Neural progenitor cell (in vitro differentiated cells): ENCODE data around the gene CDK5RAP3. TPM values are rescaled to one million over a fixed set of nuclear protein-coding genes. Genes with fewer than 3 reads are reported as not detected.
"Not testable (repeated sequence)": the region's sequence is repeated elsewhere in the genome, so short reads cannot be mapped to it uniquely, and the experiment has no call there.

ENCODE experiments used
- DNase-seq: peaks from one replicate; pipeline ENCODE4 v3.0.0-alpha.2; 2016; ENCODE audit warnings: low spot score
- H2AFZ ChIP-seq: fragments of 200-600 bp; sonication (generic); replicated peaks from 2 replicates; pipeline ENCODE4 v1.6.1; 2016; ENCODE audit warnings: antibody characterized with exemption
- H3F3A ChIP-seq: fragments of 200-600 bp; sonication (generic); 2 replicates; pipeline ENCODE4 v1.6.1; 2016; ENCODE audit warnings: antibody characterized with exemption, low read depth
- H3K27ac ChIP-seq: fragments of 200-600 bp; sonication (generic); 2 replicates; pipeline ENCODE4 v1.5.1; 2016; ENCODE audit warnings: mild to moderate bottlenecking
- H3K27me3 ChIP-seq: fragments of 200-600 bp; sonication (generic); 2 replicates; pipeline ENCODE4 v1.6.1; 2016; ENCODE audit warnings: mild to moderate bottlenecking, moderate library complexity
- H3K36me3 ChIP-seq: fragments of 200-600 bp; sonication (generic); 2 replicates; pipeline ENCODE4 v1.5.1; 2016
- H3K4me1 ChIP-seq: fragments of 200-600 bp; sonication (generic); 2 replicates; pipeline ENCODE4 v1.6.1; 2016; ENCODE audit warnings: mixed run types
- H3K4me2 ChIP-seq: fragments of 200-600 bp; sonication (generic); 2 replicates; pipeline ENCODE4 v1.6.1; 2016
- H3K4me3 ChIP-seq: fragments of 200-600 bp; sonication (generic); 2 replicates; pipeline ENCODE4 v1.5.1; 2016
- H3K79me2 ChIP-seq: fragments of 200-600 bp; sonication (generic); 2 replicates; pipeline ENCODE4 v1.6.1; 2016; ENCODE audit warnings: low read depth
- H3K9ac ChIP-seq: fragments of 200-600 bp; sonication (generic); 2 replicates; pipeline ENCODE4 v1.6.1; 2016
- H3K9me3 ChIP-seq: fragments of 200-600 bp; sonication (generic); 2 replicates; pipeline ENCODE4 v1.5.1; 2016; ENCODE audit warnings: low read depth
- H4K20me1 ChIP-seq: fragments of 200-600 bp; sonication (generic); 2 replicates; pipeline ENCODE4 v1.6.1; 2016; ENCODE audit warnings: low read depth
- H3K27ac Mint-ChIP-seq: 3 replicates; pipeline ENCODE4 v1.8.0; 2021; ENCODE audit warnings: mixed read lengths
- H3K27me3 Mint-ChIP-seq: 2 replicates; pipeline ENCODE4 v1.8.0; 2022; ENCODE audit warnings: low read depth, mild to moderate bottlenecking, inconsistent platforms, moderate library complexity, mixed read lengths; ENCODE audit not compliant: insufficient read depth
- H3K36me3 Mint-ChIP-seq: 3 replicates; pipeline ENCODE4 v1.8.0; 2021; ENCODE audit warnings: mixed read lengths
- H3K4me1 Mint-ChIP-seq: 3 replicates; pipeline ENCODE4 v1.8.0; 2021; ENCODE audit warnings: mixed read lengths
- H3K4me3 Mint-ChIP-seq: 3 replicates; pipeline ENCODE4 v1.8.0; 2021; ENCODE audit warnings: mild to moderate bottlenecking, moderate library complexity, mixed read lengths
- H3K9me3 Mint-ChIP-seq: 3 replicates; pipeline ENCODE4 v1.8.0; 2020; ENCODE audit warnings: mixed read lengths
- EZH2 ChIP-seq: fragments of 200-600 bp; sonication (generic); IDR thresholded peaks from 2 replicates; pipeline ENCODE4 v1.6.1; 2017; ENCODE audit warnings: antibody characterized with exemption, mild to moderate bottlenecking, moderate library complexity
- EZH2phosphoT487 ChIP-seq: fragments of 200-600 bp; sonication (generic); IDR thresholded peaks from 2 replicates; pipeline ENCODE4 v1.6.1; 2017; ENCODE audit warnings: antibody characterized with exemption
- total RNA-seq: library from RNA; depleted of rRNA; stranded (reverse); fragments of >200 nt; gene quantifications from 2 replicates; pipeline ENCODE4 v1.2.3, GENCODE V29; 2015; ENCODE audit warnings: low replicate concordance
- TF ChIP-seq, protein P1 (sequence below): fragments of 200-600 bp; sonication (generic); IDR thresholded peaks from 2 replicates; pipeline ENCODE4 v1.5.1; 2017; ENCODE audit warnings: antibody characterized with exemption, mild to moderate bottlenecking

The CDK5RAP3 gene
- total RNA-seq, 1 donor from 2014 or later, result 104 TPM

DNA sequence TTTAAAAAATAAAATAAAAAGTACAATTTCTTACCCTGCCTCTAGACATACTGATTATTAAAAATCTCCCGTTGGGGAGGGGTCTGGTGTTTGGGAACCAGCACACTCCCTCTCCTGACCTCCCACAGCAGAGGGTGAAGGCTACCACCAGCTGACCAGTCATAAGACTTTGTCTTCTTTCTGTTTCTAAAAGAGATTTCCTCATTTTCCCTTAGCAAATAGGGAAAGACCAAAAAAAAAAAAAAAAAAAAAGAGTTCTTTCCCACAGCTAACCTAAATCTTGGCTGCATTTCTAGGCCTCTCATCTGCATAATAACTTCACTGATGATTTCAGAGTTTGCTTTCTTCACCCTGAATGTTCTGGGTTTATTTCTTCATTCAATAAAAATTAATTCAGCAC is 30.3 kb downstream of the CDK5RAP3 start:
- H3K9ac ChIP-seq, result no peak overlapping the region
- H3F3A ChIP-seq, result peaks cover 64% of the 10 kb centered on the region
- H3K4me1 ChIP-seq, result peaks cover 72% of the 10 kb centered on the region
- H3K79me2 ChIP-seq, result no peaks in the 10 kb centered on the region
- Mint-ChIP-seq H3K36me3 (no peaks in the 10 kb centered on the region), H3K27ac (peak overlapping the region; percentile 98), H3K9me3 (no peaks in the 10 kb centered on the region), H3K4me1 (peaks cover 73% of the 10 kb centered on the region), H3K4me3 (peak overlapping the region; percentile 66), H3K27me3 (peaks cover 10% of the 10 kb centered on the region)
- TF ChIP-seq EZH2phosphoT487, result no peak
- TF ChIP-seq, protein P1, sequence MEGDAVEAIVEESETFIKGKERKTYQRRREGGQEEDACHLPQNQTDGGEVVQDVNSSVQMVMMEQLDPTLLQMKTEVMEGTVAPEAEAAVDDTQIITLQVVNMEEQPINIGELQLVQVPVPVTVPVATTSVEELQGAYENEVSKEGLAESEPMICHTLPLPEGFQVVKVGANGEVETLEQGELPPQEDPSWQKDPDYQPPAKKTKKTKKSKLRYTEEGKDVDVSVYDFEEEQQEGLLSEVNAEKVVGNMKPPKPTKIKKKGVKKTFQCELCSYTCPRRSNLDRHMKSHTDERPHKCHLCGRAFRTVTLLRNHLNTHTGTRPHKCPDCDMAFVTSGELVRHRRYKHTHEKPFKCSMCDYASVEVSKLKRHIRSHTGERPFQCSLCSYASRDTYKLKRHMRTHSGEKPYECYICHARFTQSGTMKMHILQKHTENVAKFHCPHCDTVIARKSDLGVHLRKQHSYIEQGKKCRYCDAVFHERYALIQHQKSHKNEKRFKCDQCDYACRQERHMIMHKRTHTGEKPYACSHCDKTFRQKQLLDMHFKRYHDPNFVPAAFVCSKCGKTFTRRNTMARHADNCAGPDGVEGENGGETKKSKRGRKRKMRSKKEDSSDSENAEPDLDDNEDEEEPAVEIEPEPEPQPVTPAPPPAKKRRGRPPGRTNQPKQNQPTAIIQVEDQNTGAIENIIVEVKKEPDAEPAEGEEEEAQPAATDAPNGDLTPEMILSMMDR, result no peak
- no peak for TF ChIP-seq EZH2
- no peaks in the 10 kb centered on the region for H3K27me3 ChIP-seq
- no peak for DNase-seq
- H3K4me2 ChIP-seq, result no peak overlapping the region
- H3K9me3 ChIP-seq, result no peaks in the 10 kb centered on the region
- no peaks in the 10 kb centered on the region for H3K36me3 ChIP-seq
- no peaks in the 10 kb centered on the region for H4K20me1 ChIP-seq
- H2AFZ ChIP-seq, result no peak overlapping the region
- H3K27ac ChIP-seq, result peak overlapping the region; percentile 90
- H3K4me3 ChIP-seq, result no peak overlapping the region

DNA sequence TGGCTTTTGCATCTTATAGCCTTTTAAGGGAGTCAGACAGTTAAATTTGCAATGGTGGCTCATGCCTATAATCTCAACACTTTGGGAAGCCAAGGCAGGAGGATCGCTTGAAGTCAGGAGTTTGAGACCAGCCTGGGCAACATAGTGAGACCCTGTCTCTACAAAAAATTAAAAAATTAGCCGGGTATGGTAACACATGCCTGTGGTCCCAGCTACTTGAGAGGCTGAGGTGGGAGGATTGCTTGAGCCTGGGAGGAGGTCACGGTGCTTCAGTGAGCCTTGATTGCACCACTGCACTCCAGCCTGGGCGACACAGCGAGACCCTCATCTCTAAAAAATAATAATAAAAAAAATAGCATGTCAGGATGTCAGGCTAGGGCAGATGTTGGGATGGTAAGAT is 30.7 kb downstream of the CDK5RAP3 start:
- not testable (repeated sequence) for H3K27me3 ChIP-seq, H3K9me3 Mint-ChIP-seq, H3K79me2 ChIP-seq, H3K4me3 Mint-ChIP-seq, H3K9me3 ChIP-seq, H3K36me3 ChIP-seq, H2AFZ ChIP-seq, H3K4me2 ChIP-seq, DNase-seq, H3K9ac ChIP-seq, H4K20me1 ChIP-seq, H3K4me3 ChIP-seq, H3K36me3 Mint-ChIP-seq
- peak overlapping the region; percentile 90 for H3K27ac ChIP-seq
- H3K4me1 ChIP-seq, result peaks cover 71% of the 10 kb centered on the region
- peaks cover 65% of the 10 kb centered on the region for H3F3A ChIP-seq
- Mint-ChIP-seq H3K4me1 (peaks cover 70% of the 10 kb centered on the region), H3K27me3 (peaks cover 10% of the 10 kb centered on the region), H3K27ac (peak overlapping the region; percentile 98)

DNA sequence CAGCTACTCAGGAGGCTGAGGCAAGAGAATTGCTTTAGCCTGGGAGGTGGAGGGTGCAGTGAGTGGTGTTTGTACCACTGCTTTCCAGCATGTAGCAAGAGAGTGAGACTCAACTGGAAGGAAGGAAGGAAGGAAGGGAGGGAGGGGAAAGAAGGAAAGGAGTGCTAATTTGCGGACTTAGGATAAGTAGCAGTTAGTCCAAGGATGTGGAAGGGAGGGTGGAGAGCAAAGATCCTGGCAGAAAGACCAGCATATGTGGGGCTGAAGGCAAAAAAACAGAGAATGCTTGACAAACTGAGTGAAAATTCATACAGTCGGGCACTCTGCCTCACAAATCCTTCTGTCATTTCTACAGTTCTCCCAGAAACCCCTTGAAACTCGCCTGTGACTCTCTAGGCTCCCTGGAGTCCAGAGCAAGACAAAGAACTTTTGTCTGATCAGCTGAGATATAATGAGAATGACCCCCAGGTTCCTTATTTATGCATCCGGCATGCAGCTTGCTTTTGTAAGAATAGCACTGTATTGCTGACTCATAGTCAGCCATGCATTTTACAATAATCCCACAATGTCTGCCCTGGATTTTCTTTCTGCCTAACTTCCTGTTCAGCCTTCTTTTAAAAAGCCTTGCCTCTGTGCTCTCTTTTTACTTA is 31.5 kb downstream of the CDK5RAP3 start:
- H3K4me1 ChIP-seq, result peaks cover 77% of the 10 kb centered on the region
- H4K20me1 ChIP-seq, result no peaks in the 10 kb centered on the region
- H3K36me3 ChIP-seq, result no peaks in the 10 kb centered on the region
- peaks cover 73% of the 10 kb centered on the region for H3F3A ChIP-seq
- H2AFZ ChIP-seq, result peak overlapping the region; percentile 11
- Mint-ChIP-seq H3K27ac (peak overlapping the region; percentile 94), H3K36me3 (no peaks in the 10 kb centered on the region), H3K4me1 (peaks cover 76% of the 10 kb centered on the region), H3K9me3 (no peaks in the 10 kb centered on the region), H3K27me3 (peaks cover 10% of the 10 kb centered on the region), H3K4me3 (peak overlapping the region; percentile 78)
- H3K27ac ChIP-seq, result peak overlapping the region; percentile 90
- no peak overlapping the region for H3K9ac ChIP-seq
- DNase-seq, result peak; percentile 48
- no peaks in the 10 kb centered on the region for H3K9me3 ChIP-seq
- H3K27me3 ChIP-seq, result no peaks in the 10 kb centered on the region
- H3K79me2 ChIP-seq, result no peaks in the 10 kb centered on the region
- TF ChIP-seq EZH2phosphoT487 (no peak), EZH2 (no peak)
- TF ChIP-seq, protein P1, result no peak
- peak overlapping the region; percentile 73 for H3K4me2 ChIP-seq
- peak overlapping the region; percentile 10 for H3K4me3 ChIP-seq

DNA sequence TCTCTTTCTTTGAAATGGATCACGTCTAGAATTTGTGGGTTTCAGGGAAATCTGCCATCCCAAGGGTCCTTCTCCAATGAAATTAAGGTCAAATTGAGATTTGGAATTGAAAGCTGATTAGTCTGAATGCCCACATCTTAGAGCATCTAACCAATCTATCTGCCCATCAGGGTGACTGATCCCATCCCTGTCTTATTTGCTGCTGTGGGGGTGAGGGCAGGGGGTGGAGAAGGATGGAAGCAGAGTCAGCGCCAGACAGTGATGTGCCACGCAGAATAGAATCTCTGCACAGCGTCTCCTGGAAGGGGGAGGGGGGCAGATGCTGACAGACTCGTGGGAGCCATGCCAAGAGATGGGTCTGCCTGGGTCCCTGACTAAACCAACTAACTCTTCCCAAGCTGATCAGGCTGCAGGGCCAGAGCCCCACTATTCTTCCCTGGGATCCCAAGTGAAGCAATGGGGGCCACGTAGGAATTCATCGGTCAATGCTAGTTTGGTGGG is 32.1 kb downstream of the CDK5RAP3 start:
- H3F3A ChIP-seq, result peaks cover 73% of the 10 kb centered on the region
- no peak for DNase-seq
- H3K27ac ChIP-seq, result peak overlapping the region; percentile 90
- no peaks in the 10 kb centered on the region for H3K27me3 ChIP-seq
- H3K9me3 Mint-ChIP-seq, result no peaks in the 10 kb centered on the region
- H3K9me3 ChIP-seq, result no peaks in the 10 kb centered on the region
- H3K36me3 ChIP-seq, result no peaks in the 10 kb centered on the region
- peaks cover 73% of the 10 kb centered on the region for H3K4me1 Mint-ChIP-seq
- peak overlapping the region; percentile 73 for H3K4me2 ChIP-seq
- no peaks in the 10 kb centered on the region for H3K79me2 ChIP-seq
- H3K27ac Mint-ChIP-seq, result peak overlapping the region; percentile 94
- peak overlapping the region; percentile 78 for H3K4me3 Mint-ChIP-seq
- H2AFZ ChIP-seq, result no peak overlapping the region
- TF ChIP-seq EZH2phosphoT487, result no peak
- TF ChIP-seq, protein P1, result no peak
- no peak for TF ChIP-seq EZH2
- H3K27me3 Mint-ChIP-seq, result peaks cover 10% of the 10 kb centered on the region
- peaks cover 72% of the 10 kb centered on the region for H3K4me1 ChIP-seq
- no peaks in the 10 kb centered on the region for H3K36me3 Mint-ChIP-seq
- no peak overlapping the region for H3K9ac ChIP-seq
- H3K4me3 ChIP-seq, result peak overlapping the region; percentile 10
- no peaks in the 10 kb centered on the region for H4K20me1 ChIP-seq
